Hypothalamus (tissue), 51 donors: ENCODE data around the gene APOA1.

ENCODE experiments used
- DNase-seq, 51 donors: peaks; one replicate each; lab custom pipeline; 2025; lab: John Stamatoyannopoulos, UW

The APOA1 gene

GRCh38 chr11:116860303-116860702 is 22.9 kb upstream of the APOA1 start:
- DNase-seq, result no peak

GRCh38 chr11:116859175-116859574 is 21.8 kb upstream of the APOA1 start:
- no peak for DNase-seq

GRCh38 chr11:116857936-116858335 is 20.5 kb upstream of the APOA1 start:
- no peak for DNase-seq

- no peak for DNase-seq
These were observed 19.9 kb upstream of the APOA1 start for GRCh38 chr11:116857316-116857715.

- no peak for DNase-seq
These were observed 19.0 kb upstream of the APOA1 start for GRCh38 chr11:116856423-116856822.

GRCh38 chr11:116855413-116855812 is 18.0 kb upstream of the APOA1 start:
- no peak for DNase-seq

GRCh38 chr11:116853461-116854073 is 16.1 kb upstream of the APOA1 start:
- DNase-seq, result no peak

- DNase-seq, result peak in 2 of 51 donors; percentile 5 to 14
These were observed 15.0 kb upstream of the APOA1 start for GRCh38 chr11:116852261-116853031.

- peak in 1 of 51 donors; percentile 27 for DNase-seq
These were observed 14.2 kb upstream of the APOA1 start for GRCh38 chr11:116851626-116852025.

- no peak for DNase-seq
These were observed 12.1 kb upstream of the APOA1 start for GRCh38 chr11:116849486-116849885.

- no peak for DNase-seq
These were observed 11.6 kb upstream of the APOA1 start for GRCh38 chr11:116849060-116849459.

- DNase-seq, result no peak
These were observed 10.2 kb upstream of the APOA1 start for GRCh38 chr11:116847612-116848011.

- no peak for DNase-seq
These were observed 7.3 kb upstream of the APOA1 start for GRCh38 chr11:116844722-116845121.

- DNase-seq, result no peak
These were observed 6.2 kb upstream of the APOA1 start for GRCh38 chr11:116843661-116844060.

GRCh38 chr11:116842909-116843308 is 5.5 kb upstream of the APOA1 start:
- no peak for DNase-seq

- DNase-seq, result no peak
These were observed 4.7 kb upstream of the APOA1 start for GRCh38 chr11:116842117-116842516.

GRCh38 chr11:116840746-116841296 is 3.4 kb upstream of the APOA1 start:
- DNase-seq, result no peak

GRCh38 chr11:116840224-116840745 is 2.9 kb upstream of the APOA1 start:
- DNase-seq, result peak in 13 of 51 donors; percentile 6 to 44 (median 22)

- DNase-seq, result no peak
These were observed 1.1 kb upstream of the APOA1 start for GRCh38 chr11:116838321-116839084.

- no peak for DNase-seq
These were observed 810 bp downstream of the APOA1 start for GRCh38 chr11:116836632-116836991.
